Measurements from ENCODE around the gene CD38.

CD38 gene

DNA sequence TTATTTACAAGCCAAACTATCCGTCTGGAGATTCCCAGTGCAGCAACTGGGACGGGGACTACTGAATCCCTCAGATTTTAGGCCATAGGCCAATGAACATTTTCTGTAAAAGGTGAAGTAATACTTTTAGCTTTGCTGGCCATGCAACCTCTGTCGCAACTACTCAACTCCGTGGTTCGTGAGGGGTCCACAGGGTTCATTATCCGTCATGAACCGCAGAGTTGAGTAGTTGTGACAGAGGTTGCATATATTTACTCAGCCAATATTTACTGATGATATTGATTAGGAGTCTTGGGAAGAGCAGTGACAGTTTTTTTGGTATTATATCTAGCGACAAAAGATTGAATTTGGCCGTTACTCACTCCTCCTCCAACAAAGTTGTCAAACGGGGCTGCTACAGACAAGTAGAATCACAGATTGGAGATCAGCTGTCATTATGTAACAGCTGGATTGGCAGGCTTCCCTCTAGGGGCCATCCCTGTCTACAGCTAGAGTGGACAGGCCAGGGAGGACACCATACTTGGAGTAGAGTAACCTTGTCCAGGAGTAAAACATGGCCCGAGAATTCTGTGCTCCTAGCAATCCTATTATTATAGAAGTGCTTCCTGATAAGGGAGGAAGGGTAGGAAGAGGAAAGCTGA is 37.2 kb upstream of the CD38 start:
- TF ChIP-seq, protein P1, sequence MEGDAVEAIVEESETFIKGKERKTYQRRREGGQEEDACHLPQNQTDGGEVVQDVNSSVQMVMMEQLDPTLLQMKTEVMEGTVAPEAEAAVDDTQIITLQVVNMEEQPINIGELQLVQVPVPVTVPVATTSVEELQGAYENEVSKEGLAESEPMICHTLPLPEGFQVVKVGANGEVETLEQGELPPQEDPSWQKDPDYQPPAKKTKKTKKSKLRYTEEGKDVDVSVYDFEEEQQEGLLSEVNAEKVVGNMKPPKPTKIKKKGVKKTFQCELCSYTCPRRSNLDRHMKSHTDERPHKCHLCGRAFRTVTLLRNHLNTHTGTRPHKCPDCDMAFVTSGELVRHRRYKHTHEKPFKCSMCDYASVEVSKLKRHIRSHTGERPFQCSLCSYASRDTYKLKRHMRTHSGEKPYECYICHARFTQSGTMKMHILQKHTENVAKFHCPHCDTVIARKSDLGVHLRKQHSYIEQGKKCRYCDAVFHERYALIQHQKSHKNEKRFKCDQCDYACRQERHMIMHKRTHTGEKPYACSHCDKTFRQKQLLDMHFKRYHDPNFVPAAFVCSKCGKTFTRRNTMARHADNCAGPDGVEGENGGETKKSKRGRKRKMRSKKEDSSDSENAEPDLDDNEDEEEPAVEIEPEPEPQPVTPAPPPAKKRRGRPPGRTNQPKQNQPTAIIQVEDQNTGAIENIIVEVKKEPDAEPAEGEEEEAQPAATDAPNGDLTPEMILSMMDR (IDR thresholded peaks at IDR 0.05; ENCODE audit: low read depth, low read length, missing control alignments) = no peak
- H3K4me3 ChIP-seq (ENCODE audit: low read depth, low read length) = no peak overlapping the region
- no peak for DNase-seq (ENCODE audit: low read depth)

DNA sequence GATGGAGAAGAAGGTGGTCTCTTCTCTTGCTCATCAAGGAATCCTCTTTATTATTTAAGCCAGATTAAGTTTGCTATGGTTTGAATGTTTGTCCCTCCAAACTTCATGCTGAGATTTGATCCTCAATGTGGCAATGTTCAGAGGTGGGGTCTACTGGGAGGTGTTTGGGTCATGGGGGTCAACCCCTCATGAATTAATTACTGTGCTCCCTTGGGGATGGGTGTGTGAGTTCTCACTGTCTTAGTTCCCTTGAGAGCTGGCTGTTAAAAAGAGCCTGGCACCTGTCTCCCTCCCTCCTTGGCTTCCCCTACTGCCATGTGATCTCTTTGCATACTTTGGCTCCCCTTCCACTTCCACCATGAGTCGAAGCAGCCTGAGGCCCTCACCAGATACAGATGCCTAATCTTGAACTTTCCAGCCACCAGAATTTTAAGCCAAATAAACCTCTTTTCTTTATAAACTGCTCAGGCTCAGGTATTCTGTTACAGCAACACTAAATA is 36.0 kb upstream of the CD38 start:
- DNase-seq (ENCODE audit: low read depth) = no peak
- TF ChIP-seq, protein P1 (IDR thresholded peaks at IDR 0.05; ENCODE audit: low read depth, low read length, missing control alignments) = no peak
- H3K4me3 ChIP-seq (ENCODE audit: low read depth, low read length) = no peak overlapping the region

DNA sequence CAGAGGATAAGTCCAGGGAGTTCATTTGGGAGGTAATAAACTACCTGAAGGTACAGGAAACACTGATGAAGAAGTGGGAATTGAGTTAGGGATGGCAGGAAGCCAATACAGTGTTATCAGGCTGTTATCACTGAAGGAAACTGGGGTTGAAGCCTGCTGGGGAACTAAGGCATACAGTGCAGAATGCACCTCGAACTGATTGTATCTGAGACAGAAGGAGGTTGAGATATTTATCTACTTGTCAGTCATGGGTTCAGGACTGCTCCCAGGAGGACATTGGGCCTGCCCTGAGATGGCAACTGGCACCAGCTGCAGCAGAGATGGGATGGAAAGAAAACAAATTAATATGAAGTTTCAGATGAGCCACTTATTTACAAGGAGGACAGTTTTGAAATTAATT is 35.5 kb upstream of the CD38 start:
- TF ChIP-seq, protein P1 (IDR thresholded peaks at IDR 0.05; ENCODE audit: low read depth, low read length, missing control alignments) = no peak
- no peak for DNase-seq (ENCODE audit: low read depth)
- H3K4me3 ChIP-seq (ENCODE audit: low read depth, low read length) = no peak overlapping the region

DNA sequence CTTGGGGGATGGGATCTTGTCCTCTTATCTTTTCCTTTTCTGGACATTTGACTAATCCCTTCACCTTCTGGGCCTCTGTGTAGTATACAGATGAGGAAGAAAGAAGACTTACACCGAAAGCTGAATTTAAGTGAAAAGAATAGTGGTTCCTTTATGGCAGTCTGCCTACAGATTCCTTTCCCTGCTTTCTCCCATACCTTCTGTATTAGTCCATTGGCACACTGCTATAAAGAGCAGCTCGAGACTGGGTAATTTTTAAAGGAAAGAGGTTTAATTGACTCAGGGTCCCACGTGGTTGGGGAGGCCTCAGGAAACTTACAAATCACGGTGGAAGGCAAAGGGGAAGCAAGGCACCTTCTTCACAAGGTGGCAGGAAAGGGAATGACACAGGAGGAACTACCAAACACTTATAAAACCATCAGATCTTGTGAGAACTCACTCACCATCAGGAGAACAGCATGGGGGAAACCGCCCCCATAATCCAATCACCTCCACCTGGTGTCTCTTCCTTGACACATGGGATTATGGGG is 34.0 kb upstream of the CD38 start:
- DNase-seq (ENCODE audit: low read depth) = no peak

DNA sequence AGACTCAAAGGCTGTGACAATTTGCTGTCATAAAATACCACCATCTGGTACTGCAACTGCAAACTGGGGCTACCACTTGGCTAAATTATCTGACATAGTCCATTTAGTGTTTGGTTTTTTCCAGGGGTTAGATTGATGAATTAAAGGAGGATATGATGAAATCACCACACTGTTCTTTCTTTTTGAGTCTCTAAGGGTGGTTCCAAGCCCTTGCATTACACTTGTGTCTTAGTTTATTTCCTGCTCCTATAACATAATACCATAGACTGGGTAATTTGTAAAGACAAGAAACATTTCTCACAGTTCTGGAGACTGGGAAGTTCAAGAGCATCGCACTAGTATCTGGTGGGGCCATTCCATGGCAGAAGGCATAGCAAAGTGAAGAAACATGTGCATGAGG is 32.0 kb upstream of the CD38 start:
- no peak overlapping the region for H3K4me3 ChIP-seq (ENCODE audit: low read depth, low read length)
- no peak for DNase-seq (ENCODE audit: low read depth)
- TF ChIP-seq, protein P1 (IDR thresholded peaks at IDR 0.05; ENCODE audit: low read depth, low read length, missing control alignments) = no peak

More for the DNA sequence above, 34.0 kb upstream of the CD38 start:
- H3K4me3 ChIP-seq (ENCODE audit: low read depth, low read length) = no peak overlapping the region
- TF ChIP-seq, protein P1 (IDR thresholded peaks at IDR 0.05; ENCODE audit: low read depth, low read length, missing control alignments) = no peak

DNA sequence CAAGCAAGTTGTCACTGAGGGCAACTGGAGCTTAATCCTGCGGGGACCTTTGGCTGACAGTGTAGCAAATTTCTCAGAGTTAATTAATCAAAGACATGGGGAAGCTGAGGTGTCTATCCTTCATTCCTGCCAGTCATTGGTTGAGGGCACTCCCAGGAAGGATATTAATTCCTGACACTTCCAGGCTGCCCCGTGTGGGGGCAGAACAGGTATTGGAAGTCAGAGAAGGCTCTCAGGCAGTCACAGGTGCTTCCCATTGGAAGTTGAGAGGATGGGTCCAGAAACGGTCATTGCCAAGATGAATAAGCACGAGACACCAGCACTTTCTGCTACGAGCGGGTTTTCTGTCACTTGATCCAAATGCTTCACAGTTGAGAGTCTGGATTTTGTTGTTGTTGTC is 29.1 kb upstream of the CD38 start:
- H3K4me3 ChIP-seq (ENCODE audit: low read depth, low read length) = no peak overlapping the region

More for the DNA sequence above, 29.1 kb upstream of the CD38 start:
- TF ChIP-seq, protein P1 (IDR thresholded peaks at IDR 0.05; ENCODE audit: low read depth, low read length, missing control alignments) = no peak
- no peak for DNase-seq (ENCODE audit: low read depth)
